ENCODE measurements around the gene CLDN25.

DNA sequence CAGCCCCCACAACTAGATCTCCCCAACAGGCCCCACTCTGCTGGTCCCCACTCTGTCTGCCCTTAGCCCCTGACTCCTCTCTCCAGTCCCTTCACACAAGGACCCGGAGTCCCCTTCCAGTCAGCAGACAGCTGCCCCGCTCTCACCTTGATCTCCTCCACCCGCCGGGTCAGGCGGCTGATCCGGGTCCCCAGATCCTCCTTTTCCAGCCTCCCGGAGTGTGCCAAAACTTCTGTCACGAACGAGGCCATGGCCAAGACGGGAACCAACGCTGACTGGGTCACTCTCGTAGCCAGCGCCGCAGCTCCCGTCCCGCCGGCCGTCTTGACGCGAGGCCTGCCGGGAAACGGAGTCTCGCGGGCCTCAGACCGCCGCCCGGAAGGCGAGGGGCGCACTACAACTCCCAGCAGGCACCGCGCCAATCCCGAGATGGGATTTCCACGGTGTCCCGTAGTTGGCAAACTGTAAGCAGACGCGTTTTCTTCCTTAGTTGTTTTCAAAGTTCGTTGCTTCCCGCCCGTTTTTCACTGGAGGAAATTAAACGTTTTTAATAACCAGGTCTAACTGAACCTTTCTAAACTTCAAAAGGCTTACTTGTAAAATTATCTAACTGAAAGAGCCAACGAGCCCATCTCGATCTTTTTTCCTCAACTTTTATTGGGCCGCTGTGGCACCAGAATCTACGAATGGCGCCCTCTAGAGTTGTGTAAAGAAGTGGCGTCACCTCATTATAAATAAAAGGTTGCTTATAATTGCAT, 6.0 kb upstream of the CLDN25 start, which contains the start of gene ZW10:
- no peak for TF ChIP-seq EZH2 (IDR thresholded peaks at IDR 0.05; ENCODE audit: insufficient read depth, poor library complexity, severe bottlenecking)
- no peak for TF ChIP-seq EZH2phosphoT487 (IDR thresholded peaks at IDR 0.05; ENCODE audit: insufficient read depth, low read depth)
